Transverse colon (tissue), 3 donors: ENCODE results near the gene P3H3.

Source experiments
- CTCF ChIP-seq, 5 experiments: fragments of 200-600 bp in 3 of 5; fragments of 450-650 bp in 2 of 5; sonication (generic) in 3 of 5; IDR thresholded peaks; 1 replicate in 2 of 5; 2 replicates in 3 of 5; pipeline ENCODE4 v1.5.1; 2016 to 2017; ENCODE audit warnings: antibody characterized with exemption in 5 of 5, inconsistent platforms in 3 of 5, mild to moderate bottlenecking in 2 of 5, moderate library complexity in 1 of 5
- POLR2A ChIP-seq: fragments of 450-650 bp; IDR thresholded peaks from one replicate; pipeline ENCODE4 v1.6.1; 2016; ENCODE audit warnings: antibody characterized with exemption, mild to moderate bottlenecking, moderate library complexity

- TF ChIP-seq CTCF (IDR thresholded peaks at IDR 0.05): no peak
- TF ChIP-seq POLR2A: no peak
Measured at GRCh38 chr12:6796576-6796975, 31.6 kb upstream of the P3H3 start.
